HL-60 (cell line): ENCODE results near the gene PI4K2A.

Experiments
- POLR2AphosphoS5 ChIP-seq: IDR thresholded peaks from 2 replicates; pipeline ENCODE4 v1.6.1; 2012; ENCODE audit warnings: low read depth
- REST ChIP-seq: IDR thresholded peaks from 2 replicates; pipeline ENCODE4 v1.6.1; 2012; ENCODE audit warnings: low read depth; ENCODE audit not compliant: insufficient replicate concordance
- SPI1 ChIP-seq: IDR thresholded peaks from 2 replicates; pipeline ENCODE4 v1.6.1; 2012; ENCODE audit warnings: low read depth, mild to moderate bottlenecking, borderline replicate concordance
- TF ChIP-seq, protein P1 (sequence below): IDR thresholded peaks from one replicate; pipeline ENCODE4 v1.5.1; 2011; ENCODE audit warnings: low read length, control low read depth, inconsistent platforms; ENCODE audit not compliant: insufficient read depth

GRCh38 chr10:97714401-97715258 is 74.2 kb downstream of the PI4K2A start:
- TF ChIP-seq, protein P1, sequence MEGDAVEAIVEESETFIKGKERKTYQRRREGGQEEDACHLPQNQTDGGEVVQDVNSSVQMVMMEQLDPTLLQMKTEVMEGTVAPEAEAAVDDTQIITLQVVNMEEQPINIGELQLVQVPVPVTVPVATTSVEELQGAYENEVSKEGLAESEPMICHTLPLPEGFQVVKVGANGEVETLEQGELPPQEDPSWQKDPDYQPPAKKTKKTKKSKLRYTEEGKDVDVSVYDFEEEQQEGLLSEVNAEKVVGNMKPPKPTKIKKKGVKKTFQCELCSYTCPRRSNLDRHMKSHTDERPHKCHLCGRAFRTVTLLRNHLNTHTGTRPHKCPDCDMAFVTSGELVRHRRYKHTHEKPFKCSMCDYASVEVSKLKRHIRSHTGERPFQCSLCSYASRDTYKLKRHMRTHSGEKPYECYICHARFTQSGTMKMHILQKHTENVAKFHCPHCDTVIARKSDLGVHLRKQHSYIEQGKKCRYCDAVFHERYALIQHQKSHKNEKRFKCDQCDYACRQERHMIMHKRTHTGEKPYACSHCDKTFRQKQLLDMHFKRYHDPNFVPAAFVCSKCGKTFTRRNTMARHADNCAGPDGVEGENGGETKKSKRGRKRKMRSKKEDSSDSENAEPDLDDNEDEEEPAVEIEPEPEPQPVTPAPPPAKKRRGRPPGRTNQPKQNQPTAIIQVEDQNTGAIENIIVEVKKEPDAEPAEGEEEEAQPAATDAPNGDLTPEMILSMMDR, result no peak
- TF ChIP-seq POLR2AphosphoS5 (no peak), REST (no peak), SPI1 (no peak)
